ENCODE data around the gene GPRC5A. TPM values are rescaled to one million over a fixed set of nuclear protein-coding genes. Genes with fewer than 3 reads are reported as not detected.

Gene GPRC5A
- total and polyA plus RNA-seq, 2 of the 13 experiments (the other 11 are each of a cell fraction or from before 2014, with no cell fraction given): 0.27 to 3.0 TPM

DNA sequence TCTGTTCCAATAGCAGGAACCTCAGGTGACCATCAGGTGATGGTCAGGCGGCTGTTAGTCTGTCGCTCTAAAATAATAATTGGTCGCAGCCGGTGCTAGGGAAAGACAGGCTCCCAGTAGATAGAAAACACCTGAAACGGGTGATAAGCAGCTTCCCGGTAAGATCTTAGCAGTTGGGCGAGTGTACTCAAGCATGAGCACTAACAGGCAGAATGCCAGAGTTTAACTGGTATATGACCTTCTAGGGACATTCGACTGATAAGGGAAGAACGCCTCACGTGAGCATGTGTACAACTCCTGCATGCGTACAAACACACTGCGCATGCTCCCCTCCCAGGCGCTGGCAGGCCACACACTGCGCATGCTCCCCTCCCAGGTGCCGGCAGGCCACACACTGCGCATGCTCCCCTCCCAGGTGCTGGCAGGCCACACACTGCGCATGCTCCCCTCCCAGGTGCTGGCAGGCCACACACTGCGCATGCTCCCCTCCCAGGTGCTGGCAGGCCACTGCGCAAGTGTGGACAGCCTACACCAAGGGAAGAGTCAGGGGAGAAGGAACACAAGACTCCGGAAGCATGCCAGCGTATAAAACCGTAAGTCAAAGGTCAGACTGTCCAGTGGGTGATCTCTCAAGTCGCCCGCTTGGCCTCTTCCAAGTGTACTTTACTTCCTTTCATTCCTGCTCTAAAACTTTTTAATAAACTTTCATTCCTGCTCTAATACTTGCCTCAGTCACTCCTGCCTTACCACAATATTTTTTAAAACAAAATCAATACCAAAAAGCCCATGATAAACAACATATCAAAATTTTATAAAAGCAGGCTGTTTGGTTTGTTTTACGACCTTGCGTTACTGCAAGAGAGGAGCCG, 36.1 kb downstream of the GPRC5A start (continued):
- TF ChIP-seq ZNF547 (CRISPR knock-in tag; IDR thresholded peaks at IDR 0.05) (no peak), MBNL3 (CRISPR knock-in tag; conservative IDR thresholded peaks at IDR 0.05) (no peak), ZZZ3 (CRISPR knock-in tag; IDR thresholded peaks at IDR 0.05; ENCODE audit: borderline replicate concordance) (no peak), CEBPG (CRISPR knock-in tag; IDR thresholded peaks at IDR 0.05) (peak; percentile 12; the same call in 1 of the 2 replicates), ZNF24 (IDR thresholded peaks at IDR 0.05) (no peak), TP53 (CRISPR knock-in tag; conservative IDR thresholded peaks at IDR 0.05) (no peak), ZNF605 (CRISPR knock-in tag; IDR thresholded peaks at IDR 0.05) (peak; percentile 68), GPN1 (CRISPR knock-in tag; IDR thresholded peaks at IDR 0.05; ENCODE audit: borderline replicate concordance) (no peak), MTA3 (CRISPR knock-in tag; IDR thresholded peaks at IDR 0.05) (no peak), CHD4 (IDR thresholded peaks at IDR 0.05; ENCODE audit: borderline replicate concordance, low read length) (no peak), HNF4G (IDR thresholded peaks at IDR 0.05; ENCODE audit: borderline replicate concordance, low read depth, low read length) (peak; percentile 56; the same call in 1 of the 2 replicates), HNF4G (CRISPR knock-in tag; IDR thresholded peaks at IDR 0.05; ENCODE audit: borderline replicate concordance, low read depth) (no peak), THAP8 (CRISPR knock-in tag; IDR thresholded peaks at IDR 0.05; ENCODE audit: borderline replicate concordance) (no peak), ZNF101 (CRISPR knock-in tag; IDR thresholded peaks at IDR 0.05; ENCODE audit: borderline replicate concordance, low read depth) (no peak), TCF7 (IDR thresholded peaks at IDR 0.05; ENCODE audit: low read depth) (no peak), HOMEZ (CRISPR knock-in tag; IDR thresholded peaks at IDR 0.05; ENCODE audit: low read depth) (no peak), ZSCAN31 (CRISPR knock-in tag; IDR thresholded peaks at IDR 0.05; ENCODE audit: low read depth) (peak; percentile 82; the same call in 1 of the 2 replicates), SMARCC2 (IDR thresholded peaks at IDR 0.05) (no peak), RCOR2 (CRISPR knock-in tag; IDR thresholded peaks at IDR 0.05) (no peak)
- TF ChIP-seq, protein P1, sequence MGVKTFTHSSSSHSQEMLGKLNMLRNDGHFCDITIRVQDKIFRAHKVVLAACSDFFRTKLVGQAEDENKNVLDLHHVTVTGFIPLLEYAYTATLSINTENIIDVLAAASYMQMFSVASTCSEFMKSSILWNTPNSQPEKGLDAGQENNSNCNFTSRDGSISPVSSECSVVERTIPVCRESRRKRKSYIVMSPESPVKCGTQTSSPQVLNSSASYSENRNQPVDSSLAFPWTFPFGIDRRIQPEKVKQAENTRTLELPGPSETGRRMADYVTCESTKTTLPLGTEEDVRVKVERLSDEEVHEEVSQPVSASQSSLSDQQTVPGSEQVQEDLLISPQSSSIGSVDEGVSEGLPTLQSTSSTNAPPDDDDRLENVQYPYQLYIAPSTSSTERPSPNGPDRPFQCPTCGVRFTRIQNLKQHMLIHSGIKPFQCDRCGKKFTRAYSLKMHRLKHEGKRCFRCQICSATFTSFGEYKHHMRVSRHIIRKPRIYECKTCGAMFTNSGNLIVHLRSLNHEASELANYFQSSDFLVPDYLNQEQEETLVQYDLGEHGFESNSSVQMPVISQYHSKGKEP (CRISPR knock-in tag; IDR thresholded peaks at IDR 0.05): no peak
- TF ChIP-seq, protein P2, sequence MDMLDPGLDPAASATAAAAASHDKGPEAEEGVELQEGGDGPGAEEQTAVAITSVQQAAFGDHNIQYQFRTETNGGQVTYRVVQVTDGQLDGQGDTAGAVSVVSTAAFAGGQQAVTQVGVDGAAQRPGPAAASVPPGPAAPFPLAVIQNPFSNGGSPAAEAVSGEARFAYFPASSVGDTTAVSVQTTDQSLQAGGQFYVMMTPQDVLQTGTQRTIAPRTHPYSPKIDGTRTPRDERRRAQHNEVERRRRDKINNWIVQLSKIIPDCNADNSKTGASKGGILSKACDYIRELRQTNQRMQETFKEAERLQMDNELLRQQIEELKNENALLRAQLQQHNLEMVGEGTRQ (IDR thresholded peaks at IDR 0.05; ENCODE audit: low read depth, low read length): peak; percentile 91
- TF ChIP-seq, protein P2 (CRISPR knock-in tag; IDR thresholded peaks at IDR 0.05; ENCODE audit: borderline replicate concordance): peak; percentile 91
- TF ChIP-seq, protein P3, sequence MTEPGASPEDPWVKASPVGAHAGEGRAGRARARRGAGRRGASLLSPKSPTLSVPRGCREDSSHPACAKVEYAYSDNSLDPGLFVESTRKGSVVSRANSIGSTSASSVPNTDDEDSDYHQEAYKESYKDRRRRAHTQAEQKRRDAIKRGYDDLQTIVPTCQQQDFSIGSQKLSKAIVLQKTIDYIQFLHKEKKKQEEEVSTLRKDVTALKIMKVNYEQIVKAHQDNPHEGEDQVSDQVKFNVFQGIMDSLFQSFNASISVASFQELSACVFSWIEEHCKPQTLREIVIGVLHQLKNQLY (CRISPR knock-in tag; IDR thresholded peaks at IDR 0.05): peak; percentile 45
